DMS53 (cell line): ENCODE data around the gene RPL37.
A peak's percentile ranks its signal among the peaks of the same experiment; 100 is the strongest.
"Not testable (repeated sequence)": the region's sequence is repeated elsewhere in the genome, so short reads cannot be mapped to it uniquely, and the experiment has no call there.

ENCODE experiments used
- DNase-seq: peaks from one replicate; lab custom pipeline; 2025; lab: John Stamatoyannopoulos, UW

RPL37 gene

GRCh38 chr5:40834849-40835787 is at the start of gene RPL37:
Gene RPL37, minus strand, starts transcription at chr5:40835222. Its CDS starts 37 bp downstream, at chr5:40835185.
- peak; percentile 97 for DNase-seq

GRCh38 chr5:40883051-40883450 is 48.0 kb upstream of the RPL37 start:
- not testable (repeated sequence) for DNase-seq

GRCh38 chr5:40882291-40882690 is 47.3 kb upstream of the RPL37 start:
- DNase-seq, result no peak

GRCh38 chr5:40879163-40879942 is 44.3 kb upstream of the RPL37 start:
- peak; percentile 38 for DNase-seq

- peak; percentile 20 for DNase-seq
Measured at GRCh38 chr5:40877371-40877988, 42.5 kb upstream of the RPL37 start.

- DNase-seq, result no peak
Measured at GRCh38 chr5:40875958-40876357, 40.9 kb upstream of the RPL37 start.

- DNase-seq, result no peak
Measured at GRCh38 chr5:40873286-40873880, 38.4 kb upstream of the RPL37 start.

GRCh38 chr5:40872253-40872652 is 37.2 kb upstream of the RPL37 start:
- not testable (repeated sequence) for DNase-seq

- DNase-seq, result no peak
Measured at GRCh38 chr5:40871177-40871576, 36.2 kb upstream of the RPL37 start.

GRCh38 chr5:40869384-40869783 is 34.4 kb upstream of the RPL37 start:
- no peak for DNase-seq

- no peak for DNase-seq
Measured at GRCh38 chr5:40866844-40867243, 31.8 kb upstream of the RPL37 start.

- not testable (repeated sequence) for DNase-seq
Measured at GRCh38 chr5:40865004-40865403, 30.0 kb upstream of the RPL37 start.

GRCh38 chr5:40860711-40861110 is 25.7 kb upstream of the RPL37 start:
- DNase-seq, result no peak

- DNase-seq, result no peak
Measured at GRCh38 chr5:40853632-40854192, 18.7 kb upstream of the RPL37 start.

- DNase-seq, result no peak
Measured at GRCh38 chr5:40847525-40847924, 12.5 kb upstream of the RPL37 start.

- DNase-seq, result no peak
Measured at GRCh38 chr5:40846371-40846770, 11.3 kb upstream of the RPL37 start.

- DNase-seq, result no peak
Measured at GRCh38 chr5:40844565-40844964, 9.5 kb upstream of the RPL37 start.

GRCh38 chr5:40842351-40842750 is 7.3 kb upstream of the RPL37 start:
- no peak for DNase-seq

GRCh38 chr5:40841068-40841805 is 6.2 kb upstream of the RPL37 start, which contains the start of gene CARD6:
Gene CARD6, plus strand, starts transcription at chr5:40841367. Its CDS starts 16 bp downstream, at chr5:40841383.
- peak; percentile 65 for DNase-seq

- DNase-seq, result no peak
Measured at GRCh38 chr5:40838086-40838485, 3.1 kb upstream of the RPL37 start.

GRCh38 chr5:40834391-40834848 is 602 bp downstream of the RPL37 start:
- peak; percentile 45 for DNase-seq
